ENCODE data around the gene RAB5IF. TPM values are rescaled to one million over a fixed set of nuclear protein-coding genes. Genes with fewer than 3 reads are reported as not detected.
A peak's percentile ranks its signal among the peaks of the same experiment; 100 is the strongest.

The RAB5IF gene
- total RNA-seq, 2 experiments from 2014 or later, result 79.8 to 85.9 TPM

GRCh38 chr20:36573798-36574365 is 31.7 kb upstream of the RAB5IF start:
- H3K36me3 Mint-ChIP-seq (ENCODE audit: low read depth), result peaks cover 16% of the 10 kb centered on the region
- H3K4me3 Mint-ChIP-seq, result peak overlapping the region; percentile 91
- DNase-seq, result peak; percentile 35
- peaks cover 37% of the 10 kb centered on the region for H3K4me1 Mint-ChIP-seq (ENCODE audit: low read depth)
- intact Hi-C loops (cut with micrococcal nuclease), result loop anchor here (1.0 to 5.0 kb wide), 6 partner anchors 18 to 622 kb away; partner anchors contain the start of genes RAB5IF and SCAND1
- CTCF ChIA-PET, result interaction anchor here (0.6 to 1.4 kb wide), 5 partner anchors 11 to 485 kb away, joined by 3 to 4 read pairs (median 3); partner anchors contain the start of gene RAB5IF
- no peaks in the 10 kb centered on the region for H3K9me3 Mint-ChIP-seq
- H3K27ac Mint-ChIP-seq, result peak overlapping the region; percentile 63
- H3K27me3 Mint-ChIP-seq (ENCODE audit: low read depth), result no peaks in the 10 kb centered on the region

GRCh38 chr20:36574366-36575135 is 31.0 kb upstream of the RAB5IF start:
- H3K36me3 Mint-ChIP-seq (ENCODE audit: low read depth), result peaks cover 18% of the 10 kb centered on the region
- H3K4me3 Mint-ChIP-seq, result peak overlapping the region; percentile 91
- intact Hi-C loops (cut with micrococcal nuclease), result loop anchor here (5.0 kb wide), 2 partner anchors 263 to 622 kb away; partner anchors contain the start of gene SCAND1
- H3K4me1 Mint-ChIP-seq (ENCODE audit: low read depth), result peaks cover 37% of the 10 kb centered on the region
- no peaks in the 10 kb centered on the region for H3K27me3 Mint-ChIP-seq (ENCODE audit: low read depth)
- peak overlapping the region; percentile 92 for H3K27ac Mint-ChIP-seq
- H3K9me3 Mint-ChIP-seq, result no peaks in the 10 kb centered on the region
- CTCF ChIA-PET, result interaction anchor here (0.6 to 1.4 kb wide), 7 partner anchors 16 to 348 kb away, joined by 3 to 6 read pairs (median 3); partner anchors contain the start of gene RAB5IF
- peak; percentile 53 for DNase-seq

GRCh38 chr20:36576081-36576445 is 29.5 kb upstream of the RAB5IF start:
- peaks cover 40% of the 10 kb centered on the region for H3K4me1 Mint-ChIP-seq (ENCODE audit: low read depth)
- H3K27me3 Mint-ChIP-seq (ENCODE audit: low read depth), result no peaks in the 10 kb centered on the region
- peaks cover 28% of the 10 kb centered on the region for H3K36me3 Mint-ChIP-seq (ENCODE audit: low read depth)
- CTCF ChIA-PET, result interaction anchor here (1.4 to 1.5 kb wide), 3 partner anchors 9 to 30 kb away, joined by 4 to 10 read pairs (median 6); partner anchors contain the start of gene RAB5IF
- H3K9me3 Mint-ChIP-seq, result no peaks in the 10 kb centered on the region
- DNase-seq, result no peak
- intact Hi-C loops (cut with micrococcal nuclease), result no loop called here
- H3K27ac Mint-ChIP-seq, result peak overlapping the region; percentile 51
- H3K4me3 Mint-ChIP-seq, result peak overlapping the region; percentile 4

- no peak for DNase-seq
- intact Hi-C loops (cut with micrococcal nuclease), result no loop called here
- H3K4me3 Mint-ChIP-seq, result no peak overlapping the region
- H3K27ac Mint-ChIP-seq, result no peak overlapping the region
- H3K27me3 Mint-ChIP-seq (ENCODE audit: low read depth), result no peaks in the 10 kb centered on the region
- H3K4me1 Mint-ChIP-seq (ENCODE audit: low read depth), result peaks cover 37% of the 10 kb centered on the region
- H3K9me3 Mint-ChIP-seq, result no peaks in the 10 kb centered on the region
- CTCF ChIA-PET, result interaction anchor here (0.7 to 1.9 kb wide), 6 partner anchors 8 to 27 kb away, joined by 3 to 5 read pairs (median 3); partner anchors contain the start of gene RAB5IF
- peaks cover 34% of the 10 kb centered on the region for H3K36me3 Mint-ChIP-seq (ENCODE audit: low read depth)
These were observed 27.1 kb upstream of the RAB5IF start for GRCh38 chr20:36578356-36579041.

- intact Hi-C loops (cut with micrococcal nuclease), result no loop called here
- Mint-ChIP-seq H3K4me1 (ENCODE audit: low read depth) (peaks cover 33% of the 10 kb centered on the region), H3K36me3 (ENCODE audit: low read depth) (peaks cover 29% of the 10 kb centered on the region), H3K4me3 (no peak overlapping the region), H3K9me3 (no peaks in the 10 kb centered on the region), H3K27me3 (ENCODE audit: low read depth) (no peaks in the 10 kb centered on the region), H3K27ac (peak overlapping the region; percentile 54)
- no peak for DNase-seq
- CTCF ChIA-PET, result no interaction called here
These were observed 25.5 kb upstream of the RAB5IF start for GRCh38 chr20:36579996-36580545.

GRCh38 chr20:36582322-36582721 is 23.3 kb upstream of the RAB5IF start:
- Mint-ChIP-seq H3K4me3 (no peak overlapping the region), H3K4me1 (ENCODE audit: low read depth) (peaks cover 27% of the 10 kb centered on the region), H3K36me3 (ENCODE audit: low read depth) (peaks cover 31% of the 10 kb centered on the region), H3K9me3 (no peaks in the 10 kb centered on the region), H3K27me3 (ENCODE audit: low read depth) (no peaks in the 10 kb centered on the region), H3K27ac (peak overlapping the region; percentile 81)
- DNase-seq, result peak; percentile 45
- CTCF ChIA-PET, result no interaction called here
- intact Hi-C loops (cut with micrococcal nuclease), result no loop called here

- Mint-ChIP-seq H3K27ac (peak overlapping the region; percentile 81), H3K27me3 (ENCODE audit: low read depth) (no peaks in the 10 kb centered on the region), H3K4me1 (ENCODE audit: low read depth) (peaks cover 32% of the 10 kb centered on the region), H3K9me3 (no peaks in the 10 kb centered on the region), H3K4me3 (no peak overlapping the region), H3K36me3 (ENCODE audit: low read depth) (peaks cover 35% of the 10 kb centered on the region)
- intact Hi-C loops (cut with micrococcal nuclease), result no loop called here
- CTCF ChIA-PET, result no interaction called here
- no peak for DNase-seq
These were observed 22.8 kb upstream of the RAB5IF start for GRCh38 chr20:36582821-36583220.

GRCh38 chr20:36584018-36584481 is 21.5 kb upstream of the RAB5IF start:
- no peak overlapping the region for H3K27ac Mint-ChIP-seq
- peaks cover 30% of the 10 kb centered on the region for H3K4me1 Mint-ChIP-seq (ENCODE audit: low read depth)
- no peak overlapping the region for H3K4me3 Mint-ChIP-seq
- no peak for DNase-seq
- no peaks in the 10 kb centered on the region for H3K27me3 Mint-ChIP-seq (ENCODE audit: low read depth)
- intact Hi-C loops (cut with micrococcal nuclease), result no loop called here
- CTCF ChIA-PET, result interaction anchor here (0.7 kb wide), 1 partner anchor 148 kb away, joined by 4 read pairs; no protein-coding TSS in a partner anchor
- H3K9me3 Mint-ChIP-seq, result no peaks in the 10 kb centered on the region
- peaks cover 32% of the 10 kb centered on the region for H3K36me3 Mint-ChIP-seq (ENCODE audit: low read depth)

GRCh38 chr20:36585410-36586125 is 20.0 kb upstream of the RAB5IF start:
- peaks cover 28% of the 10 kb centered on the region for H3K4me1 Mint-ChIP-seq (ENCODE audit: low read depth)
- CTCF ChIA-PET, result interaction anchor here (1.3 kb wide), 2 partner anchors 10 to 12 kb away, joined by 4 read pairs; partner anchors contain the start of gene TGIF2
- no peaks in the 10 kb centered on the region for H3K27me3 Mint-ChIP-seq (ENCODE audit: low read depth)
- H3K4me3 Mint-ChIP-seq, result no peak overlapping the region
- H3K9me3 Mint-ChIP-seq, result no peaks in the 10 kb centered on the region
- H3K36me3 Mint-ChIP-seq (ENCODE audit: low read depth), result peaks cover 22% of the 10 kb centered on the region
- DNase-seq, result no peak
- peak overlapping the region; percentile 18 for H3K27ac Mint-ChIP-seq
- intact Hi-C loops (cut with micrococcal nuclease), result no loop called here

- DNase-seq, result peak; percentile 12
- intact Hi-C loops (cut with micrococcal nuclease), result no loop called here
These were observed 18.1 kb upstream of the RAB5IF start for GRCh38 chr20:36587388-36588070.

GRCh38 chr20:36591281-36591680 is 14.3 kb upstream of the RAB5IF start:
- no peak overlapping the region for H3K4me3 Mint-ChIP-seq
- H3K36me3 Mint-ChIP-seq (ENCODE audit: low read depth), result peaks cover 34% of the 10 kb centered on the region
- H3K27ac Mint-ChIP-seq, result no peak overlapping the region

More at GRCh38 chr20:36587388-36588070, 18.1 kb upstream of the RAB5IF start:
- Mint-ChIP-seq H3K27ac (peak overlapping the region; percentile 67), H3K9me3 (no peaks in the 10 kb centered on the region), H3K27me3 (ENCODE audit: low read depth) (no peaks in the 10 kb centered on the region), H3K4me3 (no peak overlapping the region), H3K36me3 (ENCODE audit: low read depth) (peaks cover 27% of the 10 kb centered on the region), H3K4me1 (ENCODE audit: low read depth) (peaks cover 32% of the 10 kb centered on the region)
- CTCF ChIA-PET, result interaction anchor here (0.5 to 2.4 kb wide), 7 partner anchors 9 to 1075 kb away, joined by 3 to 15 read pairs (median 3); partner anchors contain the start of gene RAB5IF

More at GRCh38 chr20:36591281-36591680, 14.3 kb upstream of the RAB5IF start:
- CTCF ChIA-PET, result interaction anchor here (0.7 to 3.7 kb wide), 6 partner anchors 14 to 182 kb away, joined by 3 to 10 read pairs (median 4); partner anchors contain the start of genes DSN1, RAB5IF and TGIF2
- Mint-ChIP-seq H3K9me3 (no peaks in the 10 kb centered on the region), H3K4me1 (ENCODE audit: low read depth) (peaks cover 61% of the 10 kb centered on the region), H3K27me3 (ENCODE audit: low read depth) (no peaks in the 10 kb centered on the region)
- intact Hi-C loops (cut with micrococcal nuclease), result loop anchor here (5.0 kb wide), 1 partner anchor 639 kb away; the partner anchor contains the start of gene SCAND1
- DNase-seq, result no peak
